RKO (cell line): ENCODE results near the gene TRAF1.

ENCODE experiments used
- DNase-seq: peaks from one replicate; pipeline ENCODE4 v3.0.0-alpha.2; 2016; ENCODE audit warnings: low spot score

Gene TRAF1

GRCh38 chr9:120941046-120941770, 14.6 kb upstream of the TRAF1 start:
- DNase-seq: no peak

GRCh38 chr9:120940573-120940972, 14.0 kb upstream of the TRAF1 start:
- DNase-seq: no peak

GRCh38 chr9:120938851-120939250, 12.3 kb upstream of the TRAF1 start:
- DNase-seq: no peak

- no peak for DNase-seq
Observed at GRCh38 chr9:120937596-120937995, 11.0 kb upstream of the TRAF1 start.

GRCh38 chr9:120937127-120937526, 10.5 kb upstream of the TRAF1 start:
- no peak for DNase-seq

- DNase-seq: no peak
Observed at GRCh38 chr9:120936764-120937122, 10.1 kb upstream of the TRAF1 start.

GRCh38 chr9:120936011-120936763, 9.6 kb upstream of the TRAF1 start:
- peak; percentile 93 for DNase-seq

- no peak for DNase-seq
Observed at GRCh38 chr9:120935383-120935857, 8.8 kb upstream of the TRAF1 start.

GRCh38 chr9:120934281-120934680, 7.7 kb upstream of the TRAF1 start:
- DNase-seq: no peak

GRCh38 chr9:120933310-120934055, 6.9 kb upstream of the TRAF1 start:
- DNase-seq: no peak

GRCh38 chr9:120932086-120932823, 5.7 kb upstream of the TRAF1 start:
- DNase-seq: no peak

- DNase-seq: peak; percentile 74
Observed at GRCh38 chr9:120931231-120932085, 4.9 kb upstream of the TRAF1 start.

- no peak for DNase-seq
Observed at GRCh38 chr9:120929229-120929791, 2.7 kb upstream of the TRAF1 start.

- peak; percentile 79 for DNase-seq
Observed at GRCh38 chr9:120928483-120929228, 2.1 kb upstream of the TRAF1 start.

- peak; percentile 55 for DNase-seq
Observed at GRCh38 chr9:120928015-120928482, 1.5 kb upstream of the TRAF1 start.

GRCh38 chr9:120927269-120928014, 846 bp upstream of the TRAF1 start:
- no peak for DNase-seq

- DNase-seq: peak; percentile 78
Observed at GRCh38 chr9:120925535-120926396, 830 bp downstream of the TRAF1 start.
